ENCODE results near the gene CCDC80. TPM values are rescaled to one million over a fixed set of nuclear protein-coding genes. Genes with fewer than 3 reads are reported as not detected.
A peak's percentile ranks its signal among the peaks of the same experiment; 100 is the strongest.
"Not testable (repeated sequence)": the region's sequence is repeated elsewhere in the genome, so short reads cannot be mapped to it uniquely, and the experiment has no call there.

Gene CCDC80
- total RNA-seq, 3 donors from 2014 or later (not counting 1 experiment from before 2014, with no cell fraction given): 0.08 TPM; not detected in 2

DNA sequence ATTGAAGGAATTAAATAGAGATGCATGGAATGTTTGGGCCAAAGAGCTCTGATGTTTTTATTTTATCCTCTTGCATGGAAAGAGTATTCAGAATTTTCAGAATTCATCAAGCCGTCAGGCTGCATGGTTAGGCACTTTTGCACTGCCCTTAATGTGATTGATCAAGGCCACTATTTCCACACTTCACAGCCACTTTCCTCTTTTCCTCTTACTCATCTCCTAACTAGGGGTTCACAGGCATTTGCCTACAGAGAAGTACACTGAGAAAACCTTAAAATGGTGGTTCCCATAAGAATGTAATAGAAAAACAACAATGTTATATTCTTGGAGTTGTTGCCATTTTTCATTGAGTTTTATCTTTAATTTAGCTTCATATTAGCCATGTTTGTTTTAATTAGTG lies 68.2 kb downstream of the CCDC80 start:
- Mint-ChIP-seq H3K4me1 (peaks cover 0 to 15% of the 10 kb centered on the region in 2 donors), H3K27ac (peak overlapping the region in 1 of 2 donors; percentile 42), H3K4me3 (no peak overlapping the region), H3K36me3 (peaks cover 6% of the 10 kb centered on the region), H3K27me3 (ENCODE audit: low read depth in 2 of 2) (no peaks in the 10 kb centered on the region), H3K9me3 (no peaks in the 10 kb centered on the region)
- TF ChIP-seq, protein P1, sequence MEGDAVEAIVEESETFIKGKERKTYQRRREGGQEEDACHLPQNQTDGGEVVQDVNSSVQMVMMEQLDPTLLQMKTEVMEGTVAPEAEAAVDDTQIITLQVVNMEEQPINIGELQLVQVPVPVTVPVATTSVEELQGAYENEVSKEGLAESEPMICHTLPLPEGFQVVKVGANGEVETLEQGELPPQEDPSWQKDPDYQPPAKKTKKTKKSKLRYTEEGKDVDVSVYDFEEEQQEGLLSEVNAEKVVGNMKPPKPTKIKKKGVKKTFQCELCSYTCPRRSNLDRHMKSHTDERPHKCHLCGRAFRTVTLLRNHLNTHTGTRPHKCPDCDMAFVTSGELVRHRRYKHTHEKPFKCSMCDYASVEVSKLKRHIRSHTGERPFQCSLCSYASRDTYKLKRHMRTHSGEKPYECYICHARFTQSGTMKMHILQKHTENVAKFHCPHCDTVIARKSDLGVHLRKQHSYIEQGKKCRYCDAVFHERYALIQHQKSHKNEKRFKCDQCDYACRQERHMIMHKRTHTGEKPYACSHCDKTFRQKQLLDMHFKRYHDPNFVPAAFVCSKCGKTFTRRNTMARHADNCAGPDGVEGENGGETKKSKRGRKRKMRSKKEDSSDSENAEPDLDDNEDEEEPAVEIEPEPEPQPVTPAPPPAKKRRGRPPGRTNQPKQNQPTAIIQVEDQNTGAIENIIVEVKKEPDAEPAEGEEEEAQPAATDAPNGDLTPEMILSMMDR (IDR thresholded peaks at IDR 0.05): no peak
- no peak overlapping the region for H3K4me3 ChIP-seq (ENCODE audit: low read length)
- peaks cover 48% of the 10 kb centered on the region for H3K36me3 ChIP-seq (ENCODE audit: control insufficient read depth, insufficient read depth, low read length)
- H3K9me3 ChIP-seq (ENCODE audit: control insufficient read depth, insufficient read depth, low read length): no peaks in the 10 kb centered on the region
- DNase-seq: no peak
- 91% methylated on average over 1 of the region's 1 CpG for whole genome bisulfite sequencing (ENCODE audit: insufficient coverage)
- H3K27me3 ChIP-seq (ENCODE audit: control insufficient read depth, insufficient read depth, low read length): no peaks in the 10 kb centered on the region
- H3K4me1 ChIP-seq (ENCODE audit: control insufficient read depth, insufficient read depth, low read length): no peaks in the 10 kb centered on the region
- intact Hi-C loops (cut with micrococcal nuclease): no loop called here
- no peak overlapping the region for H3K27ac ChIP-seq (ENCODE audit: low read length)
- ATAC-seq: no peak

DNA sequence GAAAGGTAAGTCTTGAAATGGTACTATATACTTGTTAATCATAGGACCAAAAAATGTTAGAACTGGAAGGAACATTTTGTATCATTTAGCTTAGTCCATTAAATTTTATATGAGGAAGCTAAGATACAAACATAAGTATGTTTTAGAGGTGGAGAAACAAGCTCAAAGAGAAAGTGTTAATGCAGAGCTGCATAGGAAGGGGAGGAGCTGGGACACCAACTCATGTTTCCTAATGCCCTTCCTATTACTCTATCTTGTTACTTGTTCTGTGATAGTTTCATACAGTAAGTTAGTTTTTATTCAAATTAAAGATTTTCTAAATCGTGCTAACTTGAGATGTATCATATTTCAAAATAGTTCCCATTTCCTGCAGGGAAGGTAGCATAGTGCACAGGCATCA lies 71.7 kb downstream of the CCDC80 start:
- Mint-ChIP-seq H3K4me3 (no peak overlapping the region), H3K36me3 (peaks cover 12% of the 10 kb centered on the region), H3K9me3 (no peaks in the 10 kb centered on the region), H3K27ac (no peak overlapping the region), H3K27me3 (ENCODE audit: low read depth in 2 of 2) (no peaks in the 10 kb centered on the region), H3K4me1 (peaks cover 11 to 26% of the 10 kb centered on the region in 2 donors)
- ATAC-seq: peak in 1 of 3 donors; percentile 48
- no peak overlapping the region for H3K27ac ChIP-seq (ENCODE audit: low read length)
- H3K27me3 ChIP-seq (ENCODE audit: control insufficient read depth, insufficient read depth, low read length): no peaks in the 10 kb centered on the region
- intact Hi-C loops (cut with micrococcal nuclease): no loop called here
- H3K4me3 ChIP-seq (ENCODE audit: low read length): no peak overlapping the region
- H3K36me3 ChIP-seq (ENCODE audit: control insufficient read depth, insufficient read depth, low read length): peaks cover 43% of the 10 kb centered on the region
- H3K4me1 ChIP-seq (ENCODE audit: control insufficient read depth, insufficient read depth, low read length): no peaks in the 10 kb centered on the region
- no peaks in the 10 kb centered on the region for H3K9me3 ChIP-seq (ENCODE audit: control insufficient read depth, insufficient read depth, low read length)
- DNase-seq: no peak
- no CpG with 5 or more reads among the region's 1 CpG for WGBS (ENCODE audit: insufficient coverage)
- TF ChIP-seq, protein P1 (IDR thresholded peaks at IDR 0.05): no peak

DNA sequence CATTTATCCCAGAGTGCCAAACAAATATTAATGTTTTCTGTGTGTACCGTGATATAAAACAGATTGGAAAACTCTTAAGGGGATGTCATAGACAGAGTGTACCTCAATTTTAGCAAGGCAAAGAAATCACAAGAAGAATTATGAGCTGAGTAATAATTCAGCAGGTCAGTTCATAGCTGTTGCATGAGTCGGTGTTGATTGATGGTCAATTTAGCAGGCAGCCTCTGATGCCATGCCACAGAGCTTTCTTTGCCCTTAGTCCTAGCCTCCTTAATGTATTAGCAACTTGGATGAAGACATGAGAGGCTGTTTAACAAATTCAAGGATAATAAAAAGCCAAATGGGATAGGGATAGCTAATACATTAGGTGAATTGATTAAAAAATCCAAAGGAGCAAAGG lies 72.3 kb downstream of the CCDC80 start:
- H3K4me3 ChIP-seq (ENCODE audit: low read length): no peak overlapping the region
- no peaks in the 10 kb centered on the region for H3K4me1 ChIP-seq (ENCODE audit: control insufficient read depth, insufficient read depth, low read length)
- no peak overlapping the region for H3K27ac ChIP-seq (ENCODE audit: low read length)
- ATAC-seq (no peak), DNase-seq (no peak)
- Mint-ChIP-seq H3K36me3 (peaks cover 12% of the 10 kb centered on the region), H3K27ac (no peak overlapping the region), H3K4me3 (no peak overlapping the region), H3K4me1 (peaks cover 15 to 26% of the 10 kb centered on the region in 2 donors), H3K9me3 (no peaks in the 10 kb centered on the region), H3K27me3 (ENCODE audit: low read depth in 2 of 2) (no peaks in the 10 kb centered on the region)
- no peaks in the 10 kb centered on the region for H3K9me3 ChIP-seq (ENCODE audit: control insufficient read depth, insufficient read depth, low read length)
- 100% methylated on average over 2 of the region's 2 CpGs for WGBS (ENCODE audit: insufficient coverage)
- no peaks in the 10 kb centered on the region for H3K27me3 ChIP-seq (ENCODE audit: control insufficient read depth, insufficient read depth, low read length)
- TF ChIP-seq, protein P1 (IDR thresholded peaks at IDR 0.05): no peak
- H3K36me3 ChIP-seq (ENCODE audit: control insufficient read depth, insufficient read depth, low read length): peaks cover 36% of the 10 kb centered on the region
- intact Hi-C loops (cut with micrococcal nuclease): no loop called here

- DNase-seq (no peak), ATAC-seq (no peak)
- no peak overlapping the region for H3K4me3 ChIP-seq (ENCODE audit: low read length)
- no peaks in the 10 kb centered on the region for H3K9me3 ChIP-seq (ENCODE audit: control insufficient read depth, insufficient read depth, low read length)
- H3K27ac ChIP-seq (ENCODE audit: low read length): no peak overlapping the region
- H3K27ac Mint-ChIP-seq: no peak overlapping the region
- intact Hi-C loops (cut with micrococcal nuclease): loop anchor here (5.0 kb wide), 3 partner anchors 588 to 1492 kb away; partner anchors contain the start of genes ABHD10, ATP6V1A, CCDC191 and NAA50
- no peaks in the 10 kb centered on the region for H3K27me3 Mint-ChIP-seq (ENCODE audit: low read depth in 2 of 2)
- H3K4me3 Mint-ChIP-seq: no peak overlapping the region
- H3K9me3 Mint-ChIP-seq: no peaks in the 10 kb centered on the region
- H3K36me3 Mint-ChIP-seq: peaks cover 6% of the 10 kb centered on the region
- H3K4me1 Mint-ChIP-seq: peaks cover 38 to 47% of the 10 kb centered on the region in 2 donors
- peaks cover 8% of the 10 kb centered on the region for H3K4me1 ChIP-seq (ENCODE audit: control insufficient read depth, insufficient read depth, low read length)
- peaks cover 6% of the 10 kb centered on the region for H3K36me3 ChIP-seq (ENCODE audit: control insufficient read depth, insufficient read depth, low read length)
- TF ChIP-seq, protein P1 (IDR thresholded peaks at IDR 0.05): no peak
- no peaks in the 10 kb centered on the region for H3K27me3 ChIP-seq (ENCODE audit: control insufficient read depth, insufficient read depth, low read length)
Measured at GRCh38 chr3:112564940-112565305, 76.0 kb downstream of the CCDC80 start.

GRCh38 chr3:112564247-112564939 lies 76.5 kb downstream of the CCDC80 start:
- not testable (repeated sequence) for H3K27me3 ChIP-seq (ENCODE audit: control insufficient read depth, insufficient read depth, low read length); H3K4me3 ChIP-seq (ENCODE audit: low read length); ATAC-seq; H3K27ac ChIP-seq (ENCODE audit: low read length); H3K9me3 Mint-ChIP-seq; H3K27ac Mint-ChIP-seq; H3K9me3 ChIP-seq (ENCODE audit: control insufficient read depth, insufficient read depth, low read length); DNase-seq; H3K36me3 ChIP-seq (ENCODE audit: control insufficient read depth, insufficient read depth, low read length); H3K36me3 Mint-ChIP-seq; H3K27me3 Mint-ChIP-seq (ENCODE audit: low read depth in 2 of 2)
- H3K4me1 ChIP-seq (ENCODE audit: control insufficient read depth, insufficient read depth, low read length): peaks cover 11% of the 10 kb centered on the region
- H3K4me1 Mint-ChIP-seq: peaks cover 43 to 53% of the 10 kb centered on the region in 2 donors
- intact Hi-C loops (cut with micrococcal nuclease): loop anchor here (5.0 kb wide), 3 partner anchors 587 to 1493 kb away; partner anchors contain the start of genes ABHD10, ATP6V1A, CCDC191 and NAA50
- H3K4me3 Mint-ChIP-seq: peak overlapping the region; percentile 13
- WGBS (ENCODE audit: insufficient coverage): 97% methylated on average over 7 of the region's 15 CpGs

All from natural killer cell (primary cell).